Neutrophil (primary cell): Measurements from ENCODE around the gene NELL1.
"Not testable (repeated sequence)": the region's sequence is repeated elsewhere in the genome, so short reads cannot be mapped to it uniquely, and the experiment has no call there.

Experiments used
- H3K27ac ChIP-seq: fragments of 200-600 bp; sonication (generic); 2 replicates; pipeline ENCODE4 v1.5.1; 2016; ENCODE audit warnings: mild to moderate bottlenecking, moderate library complexity
- H3K27me3 ChIP-seq: fragments of 200-600 bp; sonication (generic); 2 replicates; pipeline ENCODE4 v1.6.0; 2016; ENCODE audit warnings: mild to moderate bottlenecking
- H3K36me3 ChIP-seq: fragments of 200-600 bp; sonication (generic); 2 replicates; pipeline ENCODE4 v1.5.1; 2017
- H3K4me1 ChIP-seq, 2 experiments: fragments of 200-600 bp in 1 of 2; sonication (generic) in 1 of 2; 1 replicate in 1 of 2; 2 replicates in 1 of 2; pipeline versions ENCODE4 v1.5.1 to v1.6.1; 2013 to 2016; ENCODE audit warnings: low read depth in 1 of 2, low read length in 1 of 2, mild to moderate bottlenecking in 1 of 2, moderate library complexity in 1 of 2; ENCODE audit not compliant: control insufficient read depth in 1 of 2, insufficient read depth in 1 of 2
- H3K4me3 ChIP-seq, 2 experiments: fragments of 200-600 bp in 1 of 2; sonication (generic) in 1 of 2; 1 replicate in 1 of 2; 2 replicates in 1 of 2; pipeline ENCODE4 v1.5.1; 2013 to 2016; ENCODE audit warnings: low read depth in 1 of 2, low read length in 1 of 2, mild to moderate bottlenecking in 1 of 2, moderate library complexity in 1 of 2
- H3K9me3 ChIP-seq: fragments of 200-600 bp; sonication (generic); 2 replicates; pipeline ENCODE4 v1.5.1; 2016
- TF ChIP-seq, protein P1 (sequence below): fragments of 200-600 bp; sonication (generic); IDR thresholded peaks from 2 replicates; pipeline ENCODE4 v1.5.1; 2016; ENCODE audit warnings: antibody characterized with exemption

Gene NELL1

GRCh38 chr11:21257461-21257860 is 588.1 kb downstream of the NELL1 start:
- H3K27me3 ChIP-seq, result no peaks in the 10 kb centered on the region
- no peaks in the 10 kb centered on the region for H3K4me1 ChIP-seq
- no peaks in the 10 kb centered on the region for H3K9me3 ChIP-seq
- TF ChIP-seq, protein P1, sequence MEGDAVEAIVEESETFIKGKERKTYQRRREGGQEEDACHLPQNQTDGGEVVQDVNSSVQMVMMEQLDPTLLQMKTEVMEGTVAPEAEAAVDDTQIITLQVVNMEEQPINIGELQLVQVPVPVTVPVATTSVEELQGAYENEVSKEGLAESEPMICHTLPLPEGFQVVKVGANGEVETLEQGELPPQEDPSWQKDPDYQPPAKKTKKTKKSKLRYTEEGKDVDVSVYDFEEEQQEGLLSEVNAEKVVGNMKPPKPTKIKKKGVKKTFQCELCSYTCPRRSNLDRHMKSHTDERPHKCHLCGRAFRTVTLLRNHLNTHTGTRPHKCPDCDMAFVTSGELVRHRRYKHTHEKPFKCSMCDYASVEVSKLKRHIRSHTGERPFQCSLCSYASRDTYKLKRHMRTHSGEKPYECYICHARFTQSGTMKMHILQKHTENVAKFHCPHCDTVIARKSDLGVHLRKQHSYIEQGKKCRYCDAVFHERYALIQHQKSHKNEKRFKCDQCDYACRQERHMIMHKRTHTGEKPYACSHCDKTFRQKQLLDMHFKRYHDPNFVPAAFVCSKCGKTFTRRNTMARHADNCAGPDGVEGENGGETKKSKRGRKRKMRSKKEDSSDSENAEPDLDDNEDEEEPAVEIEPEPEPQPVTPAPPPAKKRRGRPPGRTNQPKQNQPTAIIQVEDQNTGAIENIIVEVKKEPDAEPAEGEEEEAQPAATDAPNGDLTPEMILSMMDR, result no peak
- H3K36me3 ChIP-seq, result no peaks in the 10 kb centered on the region
- H3K27ac ChIP-seq, result no peak overlapping the region
- no peak overlapping the region for H3K4me3 ChIP-seq

- H3K27ac ChIP-seq, result no peak overlapping the region
- no peaks in the 10 kb centered on the region for H3K36me3 ChIP-seq
- H3K27me3 ChIP-seq, result no peaks in the 10 kb centered on the region
- TF ChIP-seq, protein P1, result no peak
- H3K9me3 ChIP-seq, result no peaks in the 10 kb centered on the region
- H3K4me1 ChIP-seq, result no peaks in the 10 kb centered on the region
- H3K4me3 ChIP-seq, result no peak overlapping the region
Observed at GRCh38 chr11:21258414-21258813, 589.0 kb downstream of the NELL1 start.

GRCh38 chr11:21260101-21260500 is 590.7 kb downstream of the NELL1 start:
- Histone ChIP-seq H3K27ac (no peak overlapping the region), H3K9me3 (no peaks in the 10 kb centered on the region), H3K27me3 (no peaks in the 10 kb centered on the region), H3K4me1 (no peaks in the 10 kb centered on the region), H3K36me3 (no peaks in the 10 kb centered on the region), H3K4me3 (no peak overlapping the region)
- TF ChIP-seq, protein P1, result no peak

- no peaks in the 10 kb centered on the region for H3K27me3 ChIP-seq
- no peaks in the 10 kb centered on the region for H3K9me3 ChIP-seq
- H3K4me3 ChIP-seq, result no peak overlapping the region
- TF ChIP-seq, protein P1, result no peak
- H3K36me3 ChIP-seq, result no peaks in the 10 kb centered on the region
- H3K4me1 ChIP-seq, result no peaks in the 10 kb centered on the region
- no peak overlapping the region for H3K27ac ChIP-seq
Observed at GRCh38 chr11:21262992-21263391, 593.6 kb downstream of the NELL1 start.

DNA sequence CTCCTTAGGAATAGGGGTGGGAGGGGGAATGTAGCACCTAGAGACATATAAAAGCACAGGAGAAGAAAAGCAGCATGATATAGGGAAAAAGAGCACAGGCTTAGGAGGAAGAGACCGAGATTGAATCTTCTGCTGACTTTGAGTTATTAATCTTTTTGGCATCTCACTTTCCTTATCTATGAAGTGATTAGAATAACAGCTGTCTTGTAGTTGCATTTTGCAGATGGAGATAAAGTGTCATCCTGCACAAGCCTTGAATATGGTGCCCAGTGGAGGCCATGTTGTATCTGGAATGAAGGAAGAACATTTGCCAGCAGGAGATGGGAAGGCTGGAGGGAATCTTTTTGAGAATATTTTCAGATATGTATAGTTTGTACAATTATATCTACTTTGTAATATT is 594.7 kb downstream of the NELL1 start:
- H3K27me3 ChIP-seq, result no peaks in the 10 kb centered on the region
- H3K27ac ChIP-seq, result no peak overlapping the region
- TF ChIP-seq, protein P1, result no peak
- H3K4me3 ChIP-seq, result no peak overlapping the region
- no peaks in the 10 kb centered on the region for H3K4me1 ChIP-seq
- H3K9me3 ChIP-seq, result no peaks in the 10 kb centered on the region
- no peaks in the 10 kb centered on the region for H3K36me3 ChIP-seq

GRCh38 chr11:21268036-21268435 is 598.6 kb downstream of the NELL1 start:
- Histone ChIP-seq H3K36me3 (no peaks in the 10 kb centered on the region), H3K4me1 (no peaks in the 10 kb centered on the region), H3K4me3 (no peak overlapping the region), H3K27ac (no peak overlapping the region), H3K27me3 (no peaks in the 10 kb centered on the region), H3K9me3 (no peaks in the 10 kb centered on the region)
- TF ChIP-seq, protein P1, result no peak

DNA sequence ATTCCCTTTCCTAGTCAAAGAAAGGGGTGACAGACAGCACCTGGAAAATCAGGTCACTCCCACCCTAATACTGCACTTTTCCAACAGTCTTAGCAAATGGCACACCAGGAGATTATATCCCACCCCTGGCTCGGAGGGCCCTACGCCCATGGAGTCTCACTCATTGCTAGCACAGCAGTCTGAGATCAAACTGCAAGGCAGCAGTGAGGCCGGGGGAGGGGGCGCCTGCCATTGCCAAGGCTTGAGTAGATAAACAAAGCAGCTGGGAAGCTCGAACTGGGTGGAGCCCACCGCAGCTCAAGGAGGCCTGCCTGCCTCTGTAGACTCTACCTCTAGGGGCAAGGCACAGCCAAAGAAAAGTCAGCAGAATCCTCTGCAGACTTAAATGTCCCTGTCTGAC is 602.8 kb downstream of the NELL1 start:
- H3K27ac ChIP-seq, H3K4me1 ChIP-seq, H3K4me3 ChIP-seq, H3K9me3 ChIP-seq, H3K27me3 ChIP-seq, H3K36me3 ChIP-seq: not testable (repeated sequence)
